ENCODE data around the gene CDK3.

Gene CDK3

DNA sequence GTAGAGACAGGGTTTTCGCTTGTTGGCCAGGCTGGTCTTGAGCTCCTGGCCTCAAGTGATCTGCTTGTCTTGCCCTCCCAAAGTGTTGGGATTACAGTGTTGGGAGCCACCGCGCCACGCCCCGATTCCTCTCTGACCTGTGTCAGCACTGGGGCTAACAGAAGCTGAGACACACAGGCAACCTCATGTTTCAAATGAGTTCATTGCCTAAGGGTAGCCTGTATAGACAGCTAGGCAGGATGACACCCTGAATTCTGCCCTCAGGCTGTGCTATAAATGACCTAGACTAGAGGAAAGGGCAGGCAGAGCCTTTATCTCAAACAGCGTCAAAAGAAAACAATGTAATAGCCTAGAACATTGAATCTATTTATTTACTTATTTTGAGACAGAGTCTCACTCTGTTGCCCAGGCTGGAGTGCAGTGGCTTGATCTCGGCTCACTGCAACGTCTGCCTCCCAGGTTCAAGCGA is 2.3 kb upstream of the CDK3 start:
- H3K4me3 ChIP-seq (ENCODE audit: low read depth, low read length) = no peak overlapping the region
- TF ChIP-seq, protein P1, sequence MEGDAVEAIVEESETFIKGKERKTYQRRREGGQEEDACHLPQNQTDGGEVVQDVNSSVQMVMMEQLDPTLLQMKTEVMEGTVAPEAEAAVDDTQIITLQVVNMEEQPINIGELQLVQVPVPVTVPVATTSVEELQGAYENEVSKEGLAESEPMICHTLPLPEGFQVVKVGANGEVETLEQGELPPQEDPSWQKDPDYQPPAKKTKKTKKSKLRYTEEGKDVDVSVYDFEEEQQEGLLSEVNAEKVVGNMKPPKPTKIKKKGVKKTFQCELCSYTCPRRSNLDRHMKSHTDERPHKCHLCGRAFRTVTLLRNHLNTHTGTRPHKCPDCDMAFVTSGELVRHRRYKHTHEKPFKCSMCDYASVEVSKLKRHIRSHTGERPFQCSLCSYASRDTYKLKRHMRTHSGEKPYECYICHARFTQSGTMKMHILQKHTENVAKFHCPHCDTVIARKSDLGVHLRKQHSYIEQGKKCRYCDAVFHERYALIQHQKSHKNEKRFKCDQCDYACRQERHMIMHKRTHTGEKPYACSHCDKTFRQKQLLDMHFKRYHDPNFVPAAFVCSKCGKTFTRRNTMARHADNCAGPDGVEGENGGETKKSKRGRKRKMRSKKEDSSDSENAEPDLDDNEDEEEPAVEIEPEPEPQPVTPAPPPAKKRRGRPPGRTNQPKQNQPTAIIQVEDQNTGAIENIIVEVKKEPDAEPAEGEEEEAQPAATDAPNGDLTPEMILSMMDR (IDR thresholded peaks at IDR 0.05; ENCODE audit: low read depth, low read length) = no peak
- TF ChIP-seq MYC (IDR thresholded peaks at IDR 0.05; ENCODE audit: low read depth, low read length) = no peak
- TF ChIP-seq POLR2A (IDR thresholded peaks at IDR 0.05; ENCODE audit: extremely low read depth, insufficient read length) = no peak
- TF ChIP-seq, protein P2, sequence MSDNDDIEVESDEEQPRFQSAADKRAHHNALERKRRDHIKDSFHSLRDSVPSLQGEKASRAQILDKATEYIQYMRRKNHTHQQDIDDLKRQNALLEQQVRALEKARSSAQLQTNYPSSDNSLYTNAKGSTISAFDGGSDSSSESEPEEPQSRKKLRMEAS (IDR thresholded peaks at IDR 0.05; ENCODE audit: low read depth, low read length) = no peak
- no peak for DNase-seq (ENCODE audit: low read depth)

DNA sequence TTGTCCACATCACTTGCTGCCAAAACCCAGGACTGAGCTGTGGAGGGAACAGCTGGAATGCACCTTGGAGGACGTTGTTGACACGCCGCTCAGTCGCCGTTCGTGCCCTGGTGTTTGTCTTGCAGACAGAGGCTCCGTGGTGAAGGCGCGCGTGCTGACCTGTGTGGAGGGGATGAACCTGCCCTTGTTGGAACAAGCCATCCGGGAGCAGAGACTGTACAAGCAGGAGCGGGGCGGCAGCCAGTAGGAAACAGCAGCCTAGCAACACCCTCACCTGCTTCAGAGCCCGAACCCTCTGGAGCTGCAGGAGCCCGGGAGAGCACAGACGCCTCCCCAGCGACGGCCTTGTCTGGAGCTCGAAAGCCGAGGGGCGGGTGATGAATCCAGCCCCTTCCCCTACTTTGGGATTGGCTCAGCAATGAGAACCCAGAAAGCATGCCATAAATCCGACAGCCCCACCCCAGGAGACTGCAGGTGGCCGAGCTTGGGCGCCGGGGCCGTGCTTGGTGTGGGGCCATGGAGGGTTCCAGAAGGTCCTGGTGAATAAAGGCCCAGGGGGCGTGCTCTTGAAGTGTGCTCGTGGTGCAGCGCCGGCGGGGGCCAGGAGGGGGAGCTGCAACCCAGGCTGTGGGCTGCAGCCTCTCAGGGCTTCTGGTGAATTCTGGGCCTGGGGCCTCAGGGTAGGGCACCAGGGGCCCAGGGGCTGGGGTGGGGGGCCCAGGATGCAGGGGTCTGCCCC is 470 bp upstream of the CDK3 start:
- DNase-seq (ENCODE audit: low read depth) = peak; percentile 71
- TF ChIP-seq, protein P2 (IDR thresholded peaks at IDR 0.05; ENCODE audit: low read depth, low read length) = 0 out of 2 replicates have a peak, but pooled peaks have one; percentile 35
- TF ChIP-seq POLR2A (IDR thresholded peaks at IDR 0.05; ENCODE audit: extremely low read depth, insufficient read length) (no peak), MYC (IDR thresholded peaks at IDR 0.05; ENCODE audit: low read depth, low read length) (no peak; the same call in 1 of the 2 replicates)
- TF ChIP-seq, protein P1 (IDR thresholded peaks at IDR 0.05; ENCODE audit: low read depth, low read length) = peak; percentile 83
- no peak overlapping the region for H3K4me3 ChIP-seq (ENCODE audit: low read depth, low read length)

DNA sequence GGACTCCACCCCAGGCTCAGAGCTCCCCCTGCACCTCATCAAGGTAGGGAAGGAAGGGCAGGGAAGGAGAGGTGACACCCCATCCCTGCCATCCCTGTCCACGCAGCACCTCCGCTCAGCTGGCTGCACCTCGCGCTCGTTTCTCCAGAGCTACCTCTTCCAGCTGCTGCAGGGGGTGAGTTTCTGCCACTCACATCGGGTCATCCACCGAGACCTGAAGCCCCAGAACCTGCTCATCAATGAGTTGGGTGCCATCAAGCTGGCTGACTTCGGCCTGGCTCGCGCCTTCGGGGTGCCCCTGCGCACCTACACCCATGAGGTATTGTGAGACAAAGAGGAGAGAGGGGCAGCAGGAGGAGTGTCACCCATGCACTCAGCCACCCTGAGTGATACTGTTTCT is 1.4 kb downstream of the CDK3 start:
- no peak overlapping the region for H3K4me3 ChIP-seq (ENCODE audit: low read depth, low read length)
- no peak for DNase-seq (ENCODE audit: low read depth)
- TF ChIP-seq POLR2A (IDR thresholded peaks at IDR 0.05; ENCODE audit: extremely low read depth, insufficient read length) (no peak), MYC (IDR thresholded peaks at IDR 0.05; ENCODE audit: low read depth, low read length) (no peak)

DNA sequence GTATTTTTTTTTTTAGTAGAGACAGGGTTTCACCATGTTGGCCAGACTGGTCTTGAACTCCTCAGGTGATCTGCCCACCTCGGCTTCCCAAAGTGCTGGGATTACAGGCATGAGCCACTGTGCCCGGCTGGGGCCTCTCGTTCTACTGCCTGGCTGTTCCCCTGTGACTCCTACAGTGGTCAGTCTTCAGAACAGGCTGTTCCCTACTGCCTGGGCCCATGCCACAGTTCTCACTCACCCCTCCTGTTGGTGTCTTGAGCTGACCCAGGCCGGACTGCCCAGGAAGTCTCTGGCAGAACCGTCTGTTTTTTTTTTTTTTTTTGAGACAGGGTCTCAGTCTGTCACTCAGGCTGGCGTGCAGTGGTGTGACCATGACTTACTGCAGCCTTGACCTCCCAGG is 3.3 kb downstream of the CDK3 start:
- no peak for DNase-seq (ENCODE audit: low read depth)
- H3K4me3 ChIP-seq (ENCODE audit: low read depth, low read length) = no peak overlapping the region
- TF ChIP-seq, protein P1 (IDR thresholded peaks at IDR 0.05; ENCODE audit: low read depth, low read length) = no peak
- TF ChIP-seq, protein P2 (IDR thresholded peaks at IDR 0.05; ENCODE audit: low read depth, low read length) = no peak
- no peak for TF ChIP-seq POLR2A (IDR thresholded peaks at IDR 0.05; ENCODE audit: extremely low read depth, insufficient read length)
- no peak for TF ChIP-seq MYC (IDR thresholded peaks at IDR 0.05; ENCODE audit: low read depth, low read length)

DNA sequence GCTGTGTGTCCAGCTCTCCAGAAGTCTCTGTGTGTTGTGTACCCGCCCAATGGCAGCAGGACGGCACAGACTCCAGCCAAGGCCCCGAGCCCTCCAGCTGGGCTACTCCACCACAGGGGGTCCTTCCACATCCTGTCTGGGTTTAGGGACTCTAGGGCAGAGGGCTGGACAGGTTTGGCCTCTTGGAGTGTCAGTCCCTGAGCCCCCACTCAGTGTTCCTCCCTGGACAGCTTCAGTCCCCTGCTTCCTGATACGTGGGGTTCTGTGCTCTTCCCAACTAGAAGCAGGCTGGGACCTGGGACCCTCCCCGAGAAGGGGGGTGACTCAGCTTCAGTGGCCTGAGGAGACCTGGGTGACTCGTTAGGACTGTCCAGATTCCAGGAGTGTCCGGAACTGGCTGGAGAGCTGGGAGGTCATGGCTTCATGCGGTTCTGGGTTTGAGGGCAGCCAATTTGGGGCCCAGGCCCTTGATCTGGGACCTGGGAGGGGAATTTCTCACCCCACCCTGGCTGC is 4.2 kb downstream of the CDK3 start:
- no peak for DNase-seq (ENCODE audit: low read depth)
- H3K4me3 ChIP-seq (ENCODE audit: low read depth, low read length) = no peak overlapping the region
- TF ChIP-seq MYC (IDR thresholded peaks at IDR 0.05; ENCODE audit: low read depth, low read length) (no peak), POLR2A (IDR thresholded peaks at IDR 0.05; ENCODE audit: extremely low read depth, insufficient read length) (no peak)
- TF ChIP-seq, protein P2 (IDR thresholded peaks at IDR 0.05; ENCODE audit: low read depth, low read length) = no peak
- TF ChIP-seq, protein P1 (IDR thresholded peaks at IDR 0.05; ENCODE audit: low read depth, low read length) = no peak

All from NB4 (cell line).